Lower lobe of right lung (tissue), 2 donors: ENCODE results near the gene CCDC88C. TPM values are rescaled to one million over a fixed set of nuclear protein-coding genes. Genes with fewer than 3 reads are reported as not detected.
A peak's percentile ranks its signal among the peaks of the same experiment; 100 is the strongest.

ENCODE experiments used
- ATAC-seq, 2 donors: fragments of 200-7000 bp; cut with Tn5 transposase; one replicate each; pipeline ENCODE4 v1.9.1; 2020 to 2022; ENCODE audit warnings: mild to moderate bottlenecking in 2 of 2, moderate library complexity in 2 of 2
- DNase-seq: peaks from one replicate; pipeline ENCODE4 v3.0.0-alpha.2; 2020
- H3K27ac ChIP-seq: fragments of 200-600 bp; one replicate; pipeline ENCODE4 v1.8.0; 2022
- H3K27me3 ChIP-seq: fragments of 200-600 bp; one replicate; pipeline ENCODE4 v1.8.0; 2022; ENCODE audit warnings: low read depth
- H3K36me3 ChIP-seq: fragments of 200-600 bp; one replicate; pipeline ENCODE4 v1.8.0; 2022; ENCODE audit warnings: mild to moderate bottlenecking
- H3K4me1 ChIP-seq: fragments of 200-600 bp; one replicate; pipeline ENCODE4 v1.8.0; 2022
- H3K4me3 ChIP-seq: fragments of 200-600 bp; one replicate; pipeline ENCODE4 v1.8.0; 2022; ENCODE audit warnings: mild to moderate bottlenecking
- H3K9me3 ChIP-seq: fragments of 200-600 bp; one replicate; pipeline ENCODE4 v1.8.0; 2022
- intact Hi-C: fragments of 100-400 bp; cut with DNase I; formaldehyde crosslinking; loops from one replicate; pipeline ENCODE4 v1.11.0; 2022
- total RNA-seq: library from RNA; stranded (reverse); fragmentation: NEBNext Ultra II Directional; extraction: Animal tissue kit (Norgen Biotek cat#: 25700); gene quantifications from one replicate; pipeline ENCODE4 v1.2.1, GENCODE V29; 2021
- TF ChIP-seq, protein P1 (sequence below): fragments of 200-600 bp; IDR thresholded peaks from one replicate; pipeline ENCODE4 v1.8.0; 2022; ENCODE audit warnings: antibody characterized with exemption, mild to moderate bottlenecking
- donor health status: DM: no; HTN: yes; CAD: no; lungs with severe emphysema.

CCDC88C gene
- total RNA-seq, 1 donor from 2014 or later = 45.8 TPM

DNA sequence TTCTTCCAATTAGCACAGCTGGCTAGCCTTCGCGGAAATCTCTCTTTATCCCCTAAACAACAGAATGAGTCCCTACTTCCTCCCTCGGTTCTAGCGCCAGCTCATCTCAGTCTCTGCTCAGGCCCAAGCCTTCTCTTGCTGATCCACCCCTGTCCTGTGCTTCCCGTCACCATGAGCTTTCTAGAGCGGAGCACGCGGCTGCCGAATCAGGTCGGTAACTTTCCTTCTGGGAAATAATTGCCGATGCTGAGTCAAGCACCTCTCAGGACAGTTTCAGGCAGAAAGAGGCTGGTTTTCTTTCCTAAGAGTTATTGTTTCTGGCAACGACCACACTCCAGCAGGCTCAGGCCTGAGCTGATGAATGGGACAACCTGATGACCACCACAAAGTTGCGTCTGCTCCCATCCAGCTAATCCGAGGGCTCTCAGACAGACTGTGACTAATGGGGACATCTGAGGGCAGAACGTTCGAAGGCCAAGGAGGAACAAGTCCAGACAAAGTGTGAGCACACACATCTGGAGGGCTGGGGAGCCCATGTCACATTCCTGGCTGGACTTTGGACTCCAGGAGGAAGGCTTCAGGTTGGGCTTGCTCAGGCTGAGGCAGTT is 159.5 kb downstream of the CCDC88C start:
- intact Hi-C loops = no loop called here
- Histone ChIP-seq H3K36me3 (no peaks in the 10 kb centered on the region), H3K27me3 (no peaks in the 10 kb centered on the region), H3K4me3 (no peak overlapping the region), H3K27ac (peak overlapping the region; percentile 31), H3K9me3 (no peaks in the 10 kb centered on the region), H3K4me1 (peaks cover 34% of the 10 kb centered on the region)
- TF ChIP-seq, protein P1, sequence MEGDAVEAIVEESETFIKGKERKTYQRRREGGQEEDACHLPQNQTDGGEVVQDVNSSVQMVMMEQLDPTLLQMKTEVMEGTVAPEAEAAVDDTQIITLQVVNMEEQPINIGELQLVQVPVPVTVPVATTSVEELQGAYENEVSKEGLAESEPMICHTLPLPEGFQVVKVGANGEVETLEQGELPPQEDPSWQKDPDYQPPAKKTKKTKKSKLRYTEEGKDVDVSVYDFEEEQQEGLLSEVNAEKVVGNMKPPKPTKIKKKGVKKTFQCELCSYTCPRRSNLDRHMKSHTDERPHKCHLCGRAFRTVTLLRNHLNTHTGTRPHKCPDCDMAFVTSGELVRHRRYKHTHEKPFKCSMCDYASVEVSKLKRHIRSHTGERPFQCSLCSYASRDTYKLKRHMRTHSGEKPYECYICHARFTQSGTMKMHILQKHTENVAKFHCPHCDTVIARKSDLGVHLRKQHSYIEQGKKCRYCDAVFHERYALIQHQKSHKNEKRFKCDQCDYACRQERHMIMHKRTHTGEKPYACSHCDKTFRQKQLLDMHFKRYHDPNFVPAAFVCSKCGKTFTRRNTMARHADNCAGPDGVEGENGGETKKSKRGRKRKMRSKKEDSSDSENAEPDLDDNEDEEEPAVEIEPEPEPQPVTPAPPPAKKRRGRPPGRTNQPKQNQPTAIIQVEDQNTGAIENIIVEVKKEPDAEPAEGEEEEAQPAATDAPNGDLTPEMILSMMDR = no peak
- ATAC-seq (peak; percentile 26 to 54), DNase-seq (no peak)

- Histone ChIP-seq H3K27ac (no peak overlapping the region), H3K27me3 (no peaks in the 10 kb centered on the region), H3K4me1 (peaks cover 39% of the 10 kb centered on the region), H3K9me3 (no peaks in the 10 kb centered on the region), H3K4me3 (no peak overlapping the region), H3K36me3 (no peaks in the 10 kb centered on the region)
- TF ChIP-seq, protein P1 = no peak
- DNase-seq (no peak), ATAC-seq (no peak)
- intact Hi-C loops = no loop called here
Observed at GRCh38 chr14:91257328-91258010, 160.2 kb downstream of the CCDC88C start.

GRCh38 chr14:91256661-91257060 is 161.0 kb downstream of the CCDC88C start:
- intact Hi-C loops = no loop called here
- H3K4me3 ChIP-seq = no peak overlapping the region
- H3K27ac ChIP-seq = no peak overlapping the region
- TF ChIP-seq, protein P1 = no peak
- H3K36me3 ChIP-seq = no peaks in the 10 kb centered on the region
- DNase-seq = no peak
- no peak for ATAC-seq
- no peaks in the 10 kb centered on the region for H3K27me3 ChIP-seq
- peaks cover 42% of the 10 kb centered on the region for H3K4me1 ChIP-seq
- H3K9me3 ChIP-seq = no peaks in the 10 kb centered on the region

- Histone ChIP-seq H3K36me3 (no peaks in the 10 kb centered on the region), H3K4me1 (peaks cover 57% of the 10 kb centered on the region), H3K27ac (no peak overlapping the region), H3K27me3 (no peaks in the 10 kb centered on the region), H3K9me3 (no peaks in the 10 kb centered on the region), H3K4me3 (no peak overlapping the region)
- intact Hi-C loops = no loop called here
- DNase-seq = no peak
- ATAC-seq = no peak
- TF ChIP-seq, protein P1 = no peak
Observed at GRCh38 chr14:91255026-91255695, 162.5 kb downstream of the CCDC88C start.

GRCh38 chr14:91254461-91254860 is 163.2 kb downstream of the CCDC88C start:
- no peaks in the 10 kb centered on the region for H3K27me3 ChIP-seq
- TF ChIP-seq, protein P1 = no peak
- no peak overlapping the region for H3K27ac ChIP-seq
- H3K36me3 ChIP-seq = no peaks in the 10 kb centered on the region
- peaks cover 64% of the 10 kb centered on the region for H3K4me1 ChIP-seq
- DNase-seq (no peak), ATAC-seq (peak in 1 of 2 donors; percentile 3)
- H3K9me3 ChIP-seq = no peaks in the 10 kb centered on the region
- intact Hi-C loops = no loop called here
- H3K4me3 ChIP-seq = no peak overlapping the region
